ENCODE results near the gene GPR52. TPM values are rescaled to one million over a fixed set of nuclear protein-coding genes. Genes with fewer than 3 reads are reported as not detected.

Gene GPR52, protein sequence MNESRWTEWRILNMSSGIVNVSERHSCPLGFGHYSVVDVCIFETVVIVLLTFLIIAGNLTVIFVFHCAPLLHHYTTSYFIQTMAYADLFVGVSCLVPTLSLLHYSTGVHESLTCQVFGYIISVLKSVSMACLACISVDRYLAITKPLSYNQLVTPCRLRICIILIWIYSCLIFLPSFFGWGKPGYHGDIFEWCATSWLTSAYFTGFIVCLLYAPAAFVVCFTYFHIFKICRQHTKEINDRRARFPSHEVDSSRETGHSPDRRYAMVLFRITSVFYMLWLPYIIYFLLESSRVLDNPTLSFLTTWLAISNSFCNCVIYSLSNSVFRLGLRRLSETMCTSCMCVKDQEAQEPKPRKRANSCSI
- total RNA-seq (ENCODE audit: unreplicated experiment), result 1.1 TPM
- long read RNA-seq, result 0 reads

- Mint-ChIP-seq H3K27ac (ENCODE audit: unreplicated experiment) (no peak within 1 kb of the TSS), H3K36me3 (ENCODE audit: unreplicated experiment) (no peaks in the 10 kb centered on the region), H3K9me3 (ENCODE audit: unreplicated experiment) (peaks cover 3% of the 10 kb centered on the region), H3K27me3 (ENCODE audit: unreplicated experiment) (no peaks in the 10 kb centered on the region), H3K4me1 (ENCODE audit: low read depth, unreplicated experiment) (no peaks in the 10 kb centered on the region), H3K4me3 (ENCODE audit: unreplicated experiment) (no peak within 1 kb of the TSS)
- no peak for TF ChIP-seq CTCF (IDR thresholded peaks at IDR 0.05; ENCODE audit: partially characterized antibody, unreplicated experiment)
- DNase-seq, result no peak
Observed at GRCh38 chr1:174447866-174448530, at the start of gene GPR52. GPR52 (plus strand) TSS chr1:174447964; CDS start chr1:174448112, 148 bp downstream.

DNA sequence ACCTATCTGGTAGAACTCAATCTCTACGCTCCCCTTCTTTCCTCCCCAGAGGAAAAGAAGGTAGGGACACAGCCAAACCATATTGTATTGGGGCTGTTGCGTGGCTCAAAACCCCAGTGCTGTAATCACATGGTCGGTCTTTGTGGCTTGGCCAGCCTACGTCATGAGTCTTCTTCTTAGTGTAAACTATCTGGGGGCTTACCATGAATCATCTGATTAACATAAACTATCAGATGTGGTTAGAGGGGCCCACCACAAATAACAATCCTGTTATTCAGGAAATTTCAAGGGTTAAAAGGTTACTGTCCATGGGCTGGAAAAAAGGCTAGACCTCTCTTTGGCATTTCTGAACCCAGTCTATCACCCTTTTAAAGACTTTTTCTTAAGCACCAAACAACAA, 49.5 kb upstream of the GPR52 start:
- no peak overlapping the region for H3K27ac Mint-ChIP-seq (ENCODE audit: unreplicated experiment)

DNA sequence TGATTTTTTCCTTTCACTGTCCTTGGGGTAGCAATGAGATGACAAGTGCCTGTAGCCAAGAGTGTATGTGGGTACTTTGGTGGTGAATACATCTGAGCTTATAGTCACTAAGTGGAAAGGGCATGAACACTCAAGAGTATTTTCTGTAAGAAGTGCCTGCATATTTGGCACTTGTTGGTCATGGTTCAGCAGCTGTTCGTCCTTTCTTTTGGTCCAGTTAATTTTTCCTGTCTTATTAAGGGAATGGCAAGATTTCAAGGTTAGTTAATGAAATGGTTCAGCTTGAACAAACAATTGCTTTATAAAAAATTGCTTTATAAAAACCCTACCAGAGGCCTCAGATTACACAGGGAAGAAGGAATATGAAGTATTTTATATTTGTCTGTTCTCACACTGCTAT, 48.6 kb upstream of the GPR52 start:
- H3K27ac Mint-ChIP-seq (ENCODE audit: unreplicated experiment), result no peak overlapping the region
- no peak overlapping the region for H3K4me3 Mint-ChIP-seq (ENCODE audit: unreplicated experiment)
- no peak for DNase-seq
- no peaks in the 10 kb centered on the region for H3K9me3 Mint-ChIP-seq (ENCODE audit: unreplicated experiment)
- TF ChIP-seq CTCF (IDR thresholded peaks at IDR 0.05; ENCODE audit: partially characterized antibody, unreplicated experiment), result no peak
- H3K36me3 Mint-ChIP-seq (ENCODE audit: unreplicated experiment), result no peaks in the 10 kb centered on the region
- H3K4me1 Mint-ChIP-seq (ENCODE audit: low read depth, unreplicated experiment), result no peaks in the 10 kb centered on the region
- no peaks in the 10 kb centered on the region for H3K27me3 Mint-ChIP-seq (ENCODE audit: unreplicated experiment)

More for the DNA sequence above, 49.5 kb upstream of the GPR52 start:
- Mint-ChIP-seq H3K36me3 (ENCODE audit: unreplicated experiment) (no peaks in the 10 kb centered on the region), H3K27me3 (ENCODE audit: unreplicated experiment) (no peaks in the 10 kb centered on the region), H3K9me3 (ENCODE audit: unreplicated experiment) (no peaks in the 10 kb centered on the region), H3K4me1 (ENCODE audit: low read depth, unreplicated experiment) (no peaks in the 10 kb centered on the region), H3K4me3 (ENCODE audit: unreplicated experiment) (no peak overlapping the region)
- DNase-seq, result no peak
- no peak for TF ChIP-seq CTCF (IDR thresholded peaks at IDR 0.05; ENCODE audit: partially characterized antibody, unreplicated experiment)

DNA sequence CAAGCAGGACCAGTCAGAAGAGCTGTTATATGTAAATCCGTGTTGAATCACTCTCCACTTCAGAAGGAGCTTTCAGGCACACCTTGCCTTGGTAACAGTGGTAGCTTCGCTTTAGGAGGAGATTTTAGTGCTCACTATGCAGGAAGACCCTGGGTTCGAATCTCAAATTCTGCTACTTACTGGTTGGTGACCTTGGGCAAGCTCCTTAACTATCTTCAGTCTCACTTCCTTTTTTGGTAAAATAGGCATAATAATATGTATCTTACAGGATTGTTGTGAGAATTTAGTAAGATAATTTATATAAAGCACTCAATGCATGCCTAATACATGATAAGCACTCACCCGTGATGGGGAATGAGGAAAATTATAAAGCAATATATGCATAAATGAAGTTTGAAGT, 46.7 kb upstream of the GPR52 start:
- Mint-ChIP-seq H3K4me3 (ENCODE audit: unreplicated experiment) (no peak overlapping the region), H3K27me3 (ENCODE audit: unreplicated experiment) (no peaks in the 10 kb centered on the region), H3K27ac (ENCODE audit: unreplicated experiment) (no peak overlapping the region), H3K4me1 (ENCODE audit: low read depth, unreplicated experiment) (no peaks in the 10 kb centered on the region), H3K36me3 (ENCODE audit: unreplicated experiment) (no peaks in the 10 kb centered on the region), H3K9me3 (ENCODE audit: unreplicated experiment) (no peaks in the 10 kb centered on the region)
- no peak for DNase-seq
- no peak for TF ChIP-seq CTCF (IDR thresholded peaks at IDR 0.05; ENCODE audit: partially characterized antibody, unreplicated experiment)

GRCh38 chr1:174405219-174405618, 42.5 kb upstream of the GPR52 start:
- Mint-ChIP-seq H3K36me3 (ENCODE audit: unreplicated experiment) (no peaks in the 10 kb centered on the region), H3K27me3 (ENCODE audit: unreplicated experiment) (no peaks in the 10 kb centered on the region), H3K4me1 (ENCODE audit: low read depth, unreplicated experiment) (no peaks in the 10 kb centered on the region), H3K27ac (ENCODE audit: unreplicated experiment) (no peak overlapping the region), H3K9me3 (ENCODE audit: unreplicated experiment) (peaks cover 1% of the 10 kb centered on the region), H3K4me3 (ENCODE audit: unreplicated experiment) (no peak overlapping the region)
- no peak for TF ChIP-seq CTCF (IDR thresholded peaks at IDR 0.05; ENCODE audit: partially characterized antibody, unreplicated experiment)
- DNase-seq, result no peak
